Body of pancreas (tissue), 4 donors: ENCODE measurements around the gene LTB. TPM values are rescaled to one million over a fixed set of nuclear protein-coding genes. Genes with fewer than 3 reads are reported as not detected.

Experiments
- ATAC-seq: fragments of 150-250 bp; one replicate; pipeline ENCODE4 v1.9.1; 2016
- DNase-seq, 4 donors: peaks; one replicate each; pipeline ENCODE4 v3.0.0-alpha.2; 2019
- H3K27ac ChIP-seq, 4 donors: fragments of 200-600 bp; sonication (generic); 1 replicate in 3 of 4; 2 replicates in 1 of 4; pipeline versions ENCODE4 v1.5.1 to v1.6.1; 2016 to 2019; ENCODE audit warnings: mild to moderate bottlenecking in 1 of 4, mixed read lengths in 1 of 4, moderate library complexity in 1 of 4
- H3K27me3 ChIP-seq, 2 donors: fragments of 200-600 bp; sonication (generic); one replicate each; pipeline ENCODE4 v1.6.0; 2016; ENCODE audit warnings: mild to moderate bottlenecking in 1 of 2
- H3K36me3 ChIP-seq, 2 donors: fragments of 200-600 bp; sonication (generic); replicated peaks in 1 of 2; 2 replicates each; pipeline ENCODE4 v1.5.1; 2016; ENCODE audit warnings: low read depth in 2 of 2; ENCODE audit not compliant: insufficient read depth in 1 of 2
- H3K4me1 ChIP-seq: fragments of 200-600 bp; sonication (generic); one replicate; pipeline ENCODE4 v1.6.0; 2016
- H3K4me3 ChIP-seq, 2 donors: fragments of 200-600 bp; sonication (generic); 1 replicate in 1 of 2; 2 replicates in 1 of 2; pipeline ENCODE4 v1.5.1; 2016 to 2019
- H3K9me3 ChIP-seq, 3 donors: fragments of 200-600 bp; sonication (generic); 1 replicate in 2 of 3; 2 replicates in 1 of 3; pipeline ENCODE4 v1.5.1; 2016
- CTCF ChIP-seq, 7 experiments: fragments of 450-650 bp in 4 of 7; fragments of 200-600 bp in 3 of 7; sonication (generic) in 3 of 7; IDR thresholded peaks; one replicate each; pipeline ENCODE4 v1.5.1; 2016 to 2019; ENCODE audit warnings: antibody characterized with exemption in 7 of 7
- POLR2A ChIP-seq, 3 donors: fragments of 450-650 bp; IDR thresholded peaks; one replicate each; pipeline ENCODE4 v1.6.1; 2016; ENCODE audit warnings: antibody characterized with exemption in 3 of 3, mild to moderate bottlenecking in 2 of 3
- WGBS, 2 donors: methylation state at CpG; one replicate each; pipeline ENCODE4 v1.1.5; 2017; 5-methylcytosine and 5-hydroxymethylcytosine counted together
- intact Hi-C: fragments of 100-400 bp; cut with DNase I; formaldehyde crosslinking; loops from one replicate; pipeline ENCODE4 v1.15.1; 2023
- total RNA-seq, 2 donors: library from RNA; depleted of rRNA; stranded (reverse); fragments of >200 nt; gene quantifications; one replicate each; pipeline ENCODE4 v1.1.0, GENCODE V29; 2016

LTB gene
- total RNA-seq, 2 donors from 2014 or later: 0.78 TPM; not detected in 1

GRCh38 chr6:31621991-31622390 is 39.8 kb upstream of the LTB start:
- intact Hi-C loops: no loop called here
- 14 to 18% methylated on average over 4 of the region's 4 CpGs for WGBS, 2 donors
- peaks cover 17 to 34% of the 10 kb centered on the region in 2 donors for H3K36me3 ChIP-seq

GRCh38 chr6:31621320-31621939 is 39.2 kb upstream of the LTB start:
- intact Hi-C loops: no loop called here
- TF ChIP-seq CTCF (IDR thresholded peaks at IDR 0.05) (no peak), POLR2A (IDR thresholded peaks at IDR 0.05) (no peak)
- DNase-seq: no peak
- no peaks in the 10 kb centered on the region for H3K27me3 ChIP-seq
- ATAC-seq: no peak
- peaks cover 23% of the 10 kb centered on the region for H3K4me1 ChIP-seq
- H3K36me3 ChIP-seq: peaks cover 15 to 31% of the 10 kb centered on the region in 2 donors
- H3K4me3 ChIP-seq: peak overlapping the region; percentile 52 to 93
- WGBS, 2 donors: 4% methylated on average over 15 of the region's 15 CpGs
- H3K9me3 ChIP-seq: no peaks in the 10 kb centered on the region
- peak overlapping the region in 3 of 4 donors; percentile 97 to 99 (median 98) for H3K27ac ChIP-seq

More at GRCh38 chr6:31621991-31622390, 39.8 kb upstream of the LTB start:
- Histone ChIP-seq H3K27ac (peak overlapping the region in 3 of 4 donors; percentile 97 to 99 (median 98)), H3K9me3 (no peaks in the 10 kb centered on the region), H3K4me1 (peaks cover 23% of the 10 kb centered on the region), H3K4me3 (no peak overlapping the region), H3K27me3 (no peaks in the 10 kb centered on the region)
- TF ChIP-seq CTCF (IDR thresholded peaks at IDR 0.05): no peak
- TF ChIP-seq POLR2A (IDR thresholded peaks at IDR 0.05): no peak
- DNase-seq (no peak), ATAC-seq (no peak)

DNA sequence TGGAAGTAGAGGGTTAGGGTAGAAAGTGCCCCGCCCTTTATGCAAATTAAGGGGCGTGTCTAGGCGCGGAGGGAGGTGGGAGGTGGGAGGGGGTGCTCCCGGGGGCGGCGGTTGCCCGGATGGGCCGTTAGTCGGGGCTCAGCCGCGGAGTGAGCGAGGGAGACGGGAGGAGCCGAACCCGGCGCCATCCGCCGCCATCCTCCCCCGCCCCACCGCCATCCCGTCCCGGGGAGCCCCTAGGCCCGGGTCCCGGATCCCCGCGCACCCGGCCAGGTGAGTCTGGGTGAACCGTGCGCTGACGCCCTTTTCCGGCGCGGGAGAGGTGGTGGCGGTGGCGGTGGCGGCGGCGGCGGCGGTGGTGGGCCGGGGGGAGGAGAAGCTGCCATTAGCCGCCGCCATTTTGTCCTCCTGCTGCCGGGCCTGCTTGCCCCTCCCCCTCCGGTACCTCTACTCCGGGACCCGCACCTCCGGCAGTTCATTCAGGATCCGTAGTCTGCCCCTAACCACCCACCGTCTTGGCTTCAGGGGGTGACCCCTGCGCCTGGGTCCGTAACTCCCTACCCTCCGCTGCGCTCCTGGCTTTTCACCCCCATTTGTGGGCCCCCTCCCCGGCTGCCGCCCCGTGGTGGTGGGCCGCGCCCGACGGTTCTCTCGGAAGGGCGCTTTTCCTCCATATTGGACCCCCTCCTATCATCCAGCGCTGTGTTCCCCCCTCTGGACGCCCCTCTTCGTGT is 38.5 kb upstream of the LTB start, which contains the start of gene PRRC2A:
TSS of gene PRRC2A (plus strand) at position 130 of the 734 bp plus-strand sequence. CDS start 2,075 bp downstream, outside the sequence.
- Histone ChIP-seq H3K4me3 (peak within 1 kb of the TSS; percentile 52 to 93), H3K27ac (peak within 1 kb of the TSS; percentile 92 to 99 (median 98)), H3K36me3 (peaks cover 8 to 24% of the 10 kb centered on the region in 2 donors), H3K27me3 (no peaks in the 10 kb centered on the region), H3K4me1 (peaks cover 23% of the 10 kb centered on the region), H3K9me3 (no peaks in the 10 kb centered on the region)
- ATAC-seq (peak; percentile 28), DNase-seq (peak in 3 of 4 donors; percentile 77 to 97 (median 80))
- 0 to 1% methylated on average over 27 to 56 of the region's 67 CpGs for WGBS, 2 donors
- TF ChIP-seq POLR2A (IDR thresholded peaks at IDR 0.05) (peak in 1 of 3 donors; percentile 10), CTCF (IDR thresholded peaks at IDR 0.05) (no peak)
- intact Hi-C loops: no loop called here

GRCh38 chr6:31619805-31620585 is 37.8 kb upstream of the LTB start:
- peak overlapping the region; percentile 92 to 99 (median 98) for H3K27ac ChIP-seq
- no peaks in the 10 kb centered on the region for H3K9me3 ChIP-seq
- 0% methylated on average over 49 to 50 of the region's 50 CpGs for WGBS, 2 donors
- DNase-seq (peak; percentile 97 to 99 (median 98)), ATAC-seq (peak; percentile 93)
- H3K36me3 ChIP-seq: peaks cover under 1 to 16% of the 10 kb centered on the region in 2 donors
- intact Hi-C loops: no loop called here
- H3K4me3 ChIP-seq: peak overlapping the region in 1 of 2 donors; percentile 2
- peaks cover 23% of the 10 kb centered on the region for H3K4me1 ChIP-seq
- TF ChIP-seq CTCF (IDR thresholded peaks at IDR 0.05) (peak in 3 of 7 experiments; percentile 5 to 19 (median 14)), POLR2A (IDR thresholded peaks at IDR 0.05) (peak; percentile 84 to 97 (median 97))
- H3K27me3 ChIP-seq: no peaks in the 10 kb centered on the region
